ENCODE data around the gene BRCC3.

Gene BRCC3

DNA sequence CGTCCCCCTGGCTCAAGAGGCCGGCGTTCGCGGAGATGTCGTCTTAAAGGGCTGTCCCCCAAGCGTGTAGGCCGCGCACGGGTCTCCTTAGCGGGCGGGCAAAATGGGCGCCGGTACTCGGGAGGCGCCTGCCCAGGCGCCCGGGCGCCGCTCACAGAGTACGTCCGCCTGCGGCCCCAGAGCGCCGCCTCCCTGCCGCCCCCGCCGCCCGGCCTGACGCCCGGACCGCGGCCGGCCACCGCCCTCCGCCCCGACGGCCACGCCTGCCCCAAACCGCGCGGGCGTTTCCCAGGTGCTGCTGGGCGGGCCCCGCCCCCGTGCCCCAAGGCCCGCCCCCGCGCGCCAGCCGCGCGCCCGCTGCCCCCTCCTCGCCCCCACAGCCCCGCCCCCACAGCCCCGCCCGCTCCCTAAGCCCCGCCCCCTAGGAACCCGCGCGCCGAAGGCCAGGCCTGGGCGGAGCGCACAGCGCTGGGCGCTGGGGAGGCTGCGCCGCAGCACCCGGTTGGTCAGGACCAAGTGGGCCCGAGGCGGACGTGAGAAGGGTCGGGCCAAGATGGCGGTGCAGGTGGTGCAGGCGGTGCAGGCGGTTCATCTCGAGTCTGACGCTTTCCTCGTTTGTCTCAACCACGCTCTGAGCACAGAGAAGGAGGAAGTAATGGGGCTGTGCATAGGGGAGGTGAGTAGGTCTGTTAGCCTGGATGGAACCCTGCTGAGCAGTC lies at the start of gene BRCC3, which contains the start of the genes CMC4 and MTCP1:
BRCC3 (plus strand) TSS at position 534 of the 719 bp plus-strand sequence; CDS start at position 554, 20 bp downstream.
CMC4 (minus strand) TSS at position 162 of the 719 bp plus-strand sequence. CDS start 7,113 bp downstream, outside the sequence.
MTCP1 (minus strand) TSS at position 162 of the 719 bp plus-strand sequence. CDS start 5,126 bp downstream, outside the sequence.
- peak; percentile 74 for DNase-seq

DNA sequence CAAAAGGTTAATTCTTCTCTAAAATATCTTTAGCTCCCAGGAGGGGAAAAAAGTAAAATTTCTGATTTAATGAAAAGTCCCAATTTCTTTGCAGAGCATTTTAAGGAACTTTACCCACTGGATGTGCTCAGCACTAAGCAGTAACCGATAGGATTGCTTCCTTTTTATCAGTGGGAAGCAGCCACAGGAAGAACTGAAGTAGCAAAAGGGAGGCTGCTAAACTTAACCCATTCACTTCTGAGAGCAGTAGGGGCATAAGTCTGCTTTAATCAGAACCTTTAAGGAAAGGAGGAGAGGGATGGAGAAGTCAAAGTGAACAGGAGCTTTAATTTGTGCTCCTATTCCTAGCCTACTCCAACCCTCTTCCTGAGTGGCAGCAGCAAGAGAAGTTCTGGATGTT lies 48.7 kb upstream of the BRCC3 start, which contains the start of gene F8:
F8 (minus strand) TSS at position 139 of the 400 bp plus-strand sequence. CDS start 171 bp downstream, outside the sequence.
- DNase-seq, result no peak

- DNase-seq, result no peak
Observed at GRCh38 chrX:155023907-155024833, 47.1 kb upstream of the BRCC3 start.

DNA sequence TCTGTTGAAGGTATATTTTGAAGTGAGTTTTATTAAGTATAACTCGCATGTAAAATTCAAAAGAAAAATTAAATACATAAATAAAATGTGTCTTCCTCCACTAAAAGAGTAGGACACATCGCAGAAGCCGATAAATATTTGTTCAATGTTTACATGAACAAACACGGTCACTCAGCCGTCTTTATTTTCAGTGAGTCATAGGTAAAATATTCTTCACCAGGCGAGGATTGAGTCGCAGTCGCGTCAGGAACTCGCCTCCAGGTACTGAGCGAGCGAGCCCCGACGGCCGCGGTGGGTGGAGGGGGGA lies 44.9 kb upstream of the BRCC3 start:
- DNase-seq, result no peak

- peak; percentile 93 for DNase-seq
Observed at GRCh38 chrX:155026727-155027508, 44.4 kb upstream of the BRCC3 start, which contains the start of gene FUNDC2. Gene FUNDC2, plus strand, starts transcription at chrX:155026844. Its CDS starts 95 bp downstream, at chrX:155026939.

DNA sequence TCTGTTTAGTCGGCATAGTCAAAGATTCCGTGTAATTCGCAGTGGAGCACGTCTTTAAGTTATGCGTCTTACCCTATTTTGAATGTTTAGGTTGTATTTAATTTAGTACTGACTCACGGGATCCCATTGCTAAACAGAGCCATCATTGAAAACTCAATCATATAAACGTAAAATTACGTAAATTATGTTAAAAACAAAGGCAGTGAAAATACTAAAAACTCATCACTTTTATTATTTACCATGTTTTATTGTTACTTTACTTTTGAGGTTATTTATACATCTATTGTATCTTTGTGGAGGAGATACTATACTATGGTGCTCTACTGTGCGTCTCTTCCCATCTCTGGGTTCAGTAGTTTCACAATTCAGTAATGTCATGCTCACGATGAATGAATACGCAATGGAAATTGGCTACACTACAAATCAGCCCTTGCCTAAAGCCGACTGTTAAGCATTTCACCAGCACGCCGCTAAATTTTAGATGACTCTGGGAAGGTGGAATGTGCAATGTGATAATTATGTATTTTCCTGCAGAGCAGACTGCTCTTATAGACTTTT lies 43.7 kb upstream of the BRCC3 start:
- DNase-seq, result no peak

DNA sequence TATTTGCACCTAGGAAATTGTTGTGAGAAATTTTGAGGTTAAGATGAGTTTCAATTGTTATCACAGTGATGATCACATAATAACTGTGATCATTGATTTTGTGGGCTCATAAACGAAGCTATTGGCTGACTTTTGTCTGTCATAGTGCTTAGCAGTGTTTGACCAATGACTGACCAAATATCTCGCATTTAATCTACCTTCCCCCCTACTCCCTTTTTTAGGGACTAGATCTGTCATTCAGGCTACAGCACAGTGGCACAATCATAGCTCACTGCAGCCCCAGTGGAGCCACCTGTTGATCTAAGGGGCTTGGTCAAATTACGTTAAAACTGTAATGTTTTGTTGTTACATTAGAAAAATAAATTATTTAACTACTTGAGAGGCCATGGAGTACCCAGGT lies 43.2 kb upstream of the BRCC3 start:
- no peak for DNase-seq

GRCh38 chrX:155028877-155029291 lies 42.4 kb upstream of the BRCC3 start:
- DNase-seq, result no peak

GRCh38 chrX:155031657-155032056 lies 39.7 kb upstream of the BRCC3 start:
- DNase-seq, result no peak

- no peak for DNase-seq
Observed at GRCh38 chrX:155035688-155036087, 35.6 kb upstream of the BRCC3 start.

GRCh38 chrX:155046129-155046810 lies 25.0 kb upstream of the BRCC3 start:
- no peak for DNase-seq

DNA sequence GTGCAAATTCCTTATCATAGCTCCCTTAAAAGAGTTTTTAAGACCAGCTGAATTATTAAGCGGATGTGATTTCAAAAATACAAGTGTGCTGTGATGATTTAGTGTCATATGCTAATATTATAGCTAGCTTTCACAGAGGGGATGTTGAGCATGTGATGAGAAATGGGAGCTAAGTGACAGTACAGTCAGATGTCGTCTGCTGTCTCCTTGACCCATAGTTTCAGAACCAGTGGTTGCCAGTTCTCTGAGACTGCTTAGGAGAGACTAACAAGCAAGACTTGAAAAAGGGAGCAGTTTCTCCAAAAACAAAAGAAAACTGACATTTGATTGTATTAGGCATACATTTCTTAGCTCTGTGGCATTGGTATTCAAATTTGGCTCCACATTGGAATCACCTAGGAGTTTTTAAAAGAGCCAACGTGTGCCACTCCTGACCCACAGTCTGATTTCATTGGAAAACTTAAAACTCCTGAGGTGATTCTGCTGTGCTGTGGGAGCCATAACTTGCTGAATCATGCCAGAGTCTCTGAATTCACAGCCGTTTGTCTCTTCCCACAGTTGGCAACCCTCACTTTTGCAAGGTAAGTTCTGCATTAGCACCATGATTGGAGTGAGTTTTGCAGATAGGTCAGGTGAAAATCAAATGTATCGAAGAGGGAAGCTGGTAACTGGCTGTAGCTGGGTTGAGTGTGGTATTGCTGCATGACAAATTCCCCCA lies 24.3 kb upstream of the BRCC3 start:
- DNase-seq, result no peak

DNA sequence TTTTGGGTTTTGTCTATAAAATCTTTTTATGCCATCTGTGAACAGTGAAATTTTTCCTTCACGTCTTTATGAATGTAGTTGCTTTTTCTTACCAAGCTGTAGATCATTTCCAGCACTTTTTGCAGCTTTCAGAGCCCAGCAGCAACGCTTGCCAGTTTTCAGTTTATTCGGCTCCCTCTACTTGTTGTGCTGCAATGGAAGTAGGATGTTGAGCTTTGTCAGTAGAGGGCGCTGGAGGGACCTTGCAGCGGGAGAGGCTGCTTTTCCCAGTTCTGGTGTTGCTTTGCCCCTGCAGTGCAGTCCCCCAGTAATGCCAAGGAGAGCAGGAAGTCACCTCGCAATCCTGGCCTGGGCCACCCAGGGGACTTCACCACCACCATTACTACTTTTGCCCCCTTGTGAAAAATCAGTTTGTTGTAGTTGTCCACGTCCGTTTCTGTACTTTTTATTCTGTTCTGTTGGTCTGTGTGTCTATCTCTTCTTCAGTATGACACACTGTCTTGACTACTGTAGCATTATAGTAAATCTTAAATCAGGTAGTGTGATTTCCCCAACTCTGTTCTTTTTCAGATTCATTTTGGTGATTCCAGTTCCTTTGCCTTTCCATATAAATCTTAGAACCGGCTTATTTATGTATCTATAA lies 22.2 kb upstream of the BRCC3 start:
- DNase-seq, result peak; percentile 17

DNA sequence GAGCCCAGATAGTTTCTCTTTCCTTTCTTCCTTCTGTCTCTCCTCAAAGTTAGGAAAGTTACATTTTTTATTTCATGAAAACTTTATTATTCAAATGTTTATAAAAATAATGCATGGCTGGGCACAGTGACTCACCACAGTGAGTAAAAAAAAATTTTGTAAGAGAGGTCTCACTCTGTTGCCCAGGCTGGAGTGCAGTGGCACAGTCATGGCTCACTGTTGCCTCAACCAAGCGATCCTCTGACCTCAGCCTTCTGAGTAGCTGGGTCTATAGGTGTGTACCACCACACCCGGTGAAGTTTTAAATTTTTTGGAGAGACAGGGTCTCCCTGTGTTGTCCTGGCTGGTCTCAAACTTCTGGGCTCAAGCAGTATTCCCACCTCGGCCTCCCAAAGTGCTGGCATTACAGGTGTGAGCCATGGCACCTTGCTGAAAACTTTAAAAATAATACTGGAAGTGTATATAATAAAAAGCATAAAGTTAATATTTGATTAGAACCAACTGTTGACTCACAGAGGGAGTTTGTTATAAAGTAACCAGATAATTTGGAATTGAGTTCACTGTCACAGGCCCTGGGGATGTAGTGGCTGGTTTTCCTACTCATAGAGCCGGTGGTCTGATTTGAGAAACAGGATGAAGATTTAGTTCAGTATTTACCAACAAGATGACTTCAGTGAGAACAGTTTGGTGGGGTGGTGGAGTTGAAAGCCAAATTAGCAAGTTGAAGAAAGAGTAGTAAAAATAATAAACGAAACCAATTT lies 18.4 kb upstream of the BRCC3 start:
- DNase-seq, result no peak

- no peak for DNase-seq
Observed at GRCh38 chrX:155053656-155054055, 17.7 kb upstream of the BRCC3 start.

GRCh38 chrX:155054255-155054654 lies 17.1 kb upstream of the BRCC3 start:
- DNase-seq, result no peak

GRCh38 chrX:155055494-155055893 lies 15.8 kb upstream of the BRCC3 start:
- no peak for DNase-seq

- DNase-seq, result no peak
Observed at GRCh38 chrX:155056471-155056870, 14.8 kb upstream of the BRCC3 start.

DNA sequence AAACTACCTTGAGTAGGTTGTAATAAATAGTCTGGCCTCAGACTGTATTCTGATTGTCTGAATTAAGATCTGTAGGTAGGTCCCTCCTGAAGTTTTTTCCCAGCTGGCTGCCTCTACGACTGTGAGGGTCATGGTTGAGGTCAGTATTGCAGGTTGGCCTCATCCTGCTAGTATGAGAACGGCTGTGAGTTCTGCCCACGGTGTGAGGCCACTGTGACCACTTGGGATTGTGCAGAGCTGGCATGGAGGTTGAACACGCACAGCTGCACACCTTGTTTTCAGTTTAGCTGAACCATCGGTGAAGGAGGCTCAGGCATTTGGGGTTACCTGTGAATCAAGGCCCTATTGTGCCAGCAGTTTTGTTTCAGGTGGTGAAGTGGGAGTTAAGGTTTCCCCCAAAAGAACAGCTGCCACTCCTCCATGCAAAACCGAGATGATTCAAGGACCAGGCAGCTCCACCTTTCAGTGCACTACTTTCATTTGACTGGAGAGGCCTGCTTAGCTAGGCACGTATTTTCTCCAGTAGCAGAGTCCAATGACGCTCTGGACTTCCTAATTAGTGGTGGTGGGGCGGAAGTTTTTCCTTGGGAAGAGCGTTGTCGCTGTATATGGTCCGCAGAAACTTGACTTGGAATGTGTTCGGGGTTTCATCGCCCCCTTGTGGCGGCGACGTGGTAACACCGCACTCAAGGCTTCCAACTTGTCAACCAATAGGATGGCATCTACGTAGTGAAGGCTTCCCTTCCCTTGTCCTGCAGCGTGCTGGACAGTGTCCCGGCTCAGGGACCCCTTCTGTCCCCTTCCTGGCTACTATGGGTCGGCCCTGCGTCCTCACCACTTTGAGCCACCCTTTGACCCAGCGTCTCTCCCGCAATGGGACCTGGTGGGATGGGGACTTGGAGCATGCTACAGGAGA lies 14.2 kb upstream of the BRCC3 start:
- DNase-seq, result peak; percentile 45
